Breast epithelium (tissue), 4 donors: ENCODE measurements around the gene CNTN2. TPM values are rescaled to one million over a fixed set of nuclear protein-coding genes. Genes with fewer than 3 reads are reported as not detected.

Experiments
- DNase-seq, 2 donors: peaks; one replicate each; pipeline ENCODE4 v3.0.0-alpha.2; 2019; ENCODE audit warnings: low spot score in 2 of 2
- H3K27ac ChIP-seq, 2 donors: fragments of 200-600 bp; sonication (generic) in 1 of 2; one replicate each; pipeline ENCODE4 v1.5.1; 2016 to 2019; ENCODE audit warnings: mild to moderate bottlenecking in 1 of 2
- H3K27me3 ChIP-seq, 2 donors: fragments of 200-600 bp; sonication (generic) in 1 of 2; one replicate each; pipeline versions ENCODE4 v1.5.1 to v1.6.0; 2017 to 2019; ENCODE audit warnings: control low read depth in 1 of 2, mild to moderate bottlenecking in 1 of 2
- H3K36me3 ChIP-seq: fragments of 200-600 bp; one replicate; pipeline ENCODE4 v1.5.1; 2019
- H3K4me1 ChIP-seq, 2 donors: fragments of 200-600 bp; sonication (generic); one replicate each; pipeline ENCODE4 v1.5.1; 2016 to 2019; ENCODE audit warnings: control low read depth in 1 of 2
- H3K4me3 ChIP-seq, 3 donors: fragments of 200-600 bp; sonication (generic); 1 replicate in 2 of 3; 2 replicates in 1 of 3; pipeline ENCODE4 v1.5.1; 2016 to 2019; ENCODE audit warnings: mild to moderate bottlenecking in 3 of 3, moderate library complexity in 2 of 3
- H3K9me3 ChIP-seq, 2 donors: fragments of 200-600 bp; sonication (generic) in 1 of 2; one replicate each; pipeline ENCODE4 v1.5.1; 2016 to 2019; ENCODE audit warnings: control low read depth in 1 of 2
- CTCF ChIP-seq, 3 donors: fragments of 450-650 bp; IDR thresholded peaks; one replicate each; pipeline ENCODE4 v1.5.1; 2016 to 2017; ENCODE audit warnings: antibody characterized with exemption in 3 of 3, mild to moderate bottlenecking in 3 of 3, moderate library complexity in 3 of 3
- POLR2A ChIP-seq: fragments of 450-650 bp; IDR thresholded peaks from one replicate; pipeline ENCODE4 v1.6.1; 2016; ENCODE audit warnings: antibody characterized with exemption, mild to moderate bottlenecking, moderate library complexity
- POLR2AphosphoS5 ChIP-seq, 3 donors: sonication (generic); formaldehyde crosslinking; IDR thresholded peaks; one replicate each; pipeline ENCODE4 v1.6.1; 2017; ENCODE audit warnings: antibody characterized with exemption in 3 of 3
- intact Hi-C: fragments of 100-400 bp; cut with DNase I; formaldehyde crosslinking; loops from one replicate; pipeline ENCODE4 v1.15.1; 2023; ENCODE audit warnings: low total_unique reads
- total RNA-seq, 3 donors: library from RNA; depleted of rRNA; stranded (reverse); fragments of >200 nt; gene quantifications; one replicate each; pipeline ENCODE4 v1.1.0, GENCODE V29; 2016

CNTN2 gene
- total RNA-seq, 3 donors from 2014 or later: not detected

GRCh38 chr1:205076245-205076761 is 33.3 kb downstream of the CNTN2 start:
- Histone ChIP-seq H3K4me3 (no peak overlapping the region), H3K9me3 (no peaks in the 10 kb centered on the region), H3K27ac (no peak overlapping the region), H3K27me3 (no peaks in the 10 kb centered on the region), H3K36me3 (no peaks in the 10 kb centered on the region), H3K4me1 (no peaks in the 10 kb centered on the region)
- intact Hi-C loops: no loop called here
- DNase-seq: peak in 1 of 2 donors; percentile 12
- no peak for TF ChIP-seq POLR2A
- TF ChIP-seq CTCF (IDR thresholded peaks at IDR 0.05): no peak
- no peak for TF ChIP-seq POLR2AphosphoS5 (IDR thresholded peaks at IDR 0.05)

DNA sequence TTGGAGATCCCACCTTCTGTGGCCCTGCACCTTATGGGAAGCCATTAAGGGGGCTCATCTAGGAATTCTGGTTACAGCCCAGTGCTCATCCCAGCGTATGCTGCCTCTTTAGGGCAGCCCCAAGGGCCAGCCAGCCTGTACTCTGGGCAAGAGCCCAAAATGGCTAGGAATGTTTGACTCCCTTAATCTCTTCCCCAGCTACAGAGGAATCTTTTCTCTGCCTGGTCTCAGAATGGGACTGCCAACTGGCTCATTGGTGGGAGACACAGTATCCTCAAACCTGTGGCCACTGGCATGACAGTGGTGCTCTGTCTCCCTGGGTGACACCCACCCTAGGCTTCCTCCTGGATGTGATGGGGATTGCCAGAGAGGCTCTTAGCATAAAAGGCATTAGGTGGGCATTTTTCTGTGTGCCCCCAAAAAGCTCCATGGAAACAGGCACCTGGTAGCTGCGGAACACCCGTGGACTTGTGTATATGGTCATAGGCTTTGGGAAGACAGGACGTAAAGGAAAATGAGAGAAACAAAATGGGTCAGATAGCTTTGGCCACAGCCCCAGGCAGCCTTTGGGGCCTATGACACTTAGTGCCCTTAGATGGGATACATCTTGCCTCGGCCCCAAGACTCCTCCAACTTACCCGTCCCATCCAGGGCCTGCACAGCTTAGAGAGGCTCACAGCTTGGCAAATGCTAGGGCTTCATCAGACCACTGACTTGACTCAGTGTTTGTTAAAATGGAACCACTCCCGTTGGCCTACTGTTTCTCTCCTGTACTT is 34.3 kb downstream of the CNTN2 start:
- intact Hi-C loops: no loop called here
- no peaks in the 10 kb centered on the region for H3K4me1 ChIP-seq
- no peaks in the 10 kb centered on the region for H3K9me3 ChIP-seq
- no peak for DNase-seq
- no peak overlapping the region for H3K4me3 ChIP-seq
- H3K36me3 ChIP-seq: no peaks in the 10 kb centered on the region
- no peak overlapping the region for H3K27ac ChIP-seq
- H3K27me3 ChIP-seq: no peaks in the 10 kb centered on the region
- TF ChIP-seq POLR2AphosphoS5 (IDR thresholded peaks at IDR 0.05): no peak
- TF ChIP-seq CTCF (IDR thresholded peaks at IDR 0.05): no peak
- TF ChIP-seq POLR2A: no peak

DNA sequence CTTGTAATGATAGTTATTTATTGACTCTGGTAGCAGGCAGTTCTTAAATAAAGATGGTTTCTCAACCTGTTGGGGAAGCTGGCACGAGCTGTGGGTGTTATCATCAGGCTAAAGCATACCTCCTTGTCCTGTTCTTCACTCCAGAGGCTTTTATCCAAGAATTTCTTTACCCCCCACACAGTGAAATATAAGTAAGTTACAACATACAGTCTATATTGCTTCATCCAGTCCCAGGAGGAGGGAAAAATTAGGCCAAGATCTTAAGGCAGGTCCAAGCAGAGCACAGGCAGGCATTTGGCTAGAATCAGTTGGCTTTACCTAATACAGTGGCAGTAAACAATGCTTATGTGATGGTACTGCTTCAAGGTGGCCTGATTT is 34.9 kb downstream of the CNTN2 start:
- H3K4me3 ChIP-seq: no peak overlapping the region
- H3K36me3 ChIP-seq: no peaks in the 10 kb centered on the region
- H3K9me3 ChIP-seq: no peaks in the 10 kb centered on the region
- no peak for DNase-seq
- TF ChIP-seq CTCF (IDR thresholded peaks at IDR 0.05): no peak
- intact Hi-C loops: no loop called here
- no peak overlapping the region for H3K27ac ChIP-seq
- H3K4me1 ChIP-seq: no peaks in the 10 kb centered on the region
- H3K27me3 ChIP-seq: no peaks in the 10 kb centered on the region

- H3K36me3 ChIP-seq: no peaks in the 10 kb centered on the region
- no peak overlapping the region for H3K4me3 ChIP-seq
- TF ChIP-seq POLR2AphosphoS5 (IDR thresholded peaks at IDR 0.05): no peak
- no peak for TF ChIP-seq CTCF (IDR thresholded peaks at IDR 0.05)
- no peak for TF ChIP-seq POLR2A
- H3K9me3 ChIP-seq: no peaks in the 10 kb centered on the region
- intact Hi-C loops: no loop called here
- H3K4me1 ChIP-seq: no peaks in the 10 kb centered on the region
- no peak for DNase-seq
- no peak overlapping the region for H3K27ac ChIP-seq
- H3K27me3 ChIP-seq: no peaks in the 10 kb centered on the region
Observed at GRCh38 chr1:205082431-205082830, 39.4 kb downstream of the CNTN2 start.

- H3K4me1 ChIP-seq: no peaks in the 10 kb centered on the region
- H3K4me3 ChIP-seq: no peak within 1 kb of the TSS
- TF ChIP-seq CTCF (IDR thresholded peaks at IDR 0.05): no peak
- TF ChIP-seq POLR2A: no peak
- TF ChIP-seq POLR2AphosphoS5 (IDR thresholded peaks at IDR 0.05): no peak
- H3K27ac ChIP-seq: no peak within 1 kb of the TSS
- no peak for DNase-seq
- intact Hi-C loops: no loop called here
- H3K36me3 ChIP-seq: no peaks in the 10 kb centered on the region
- H3K9me3 ChIP-seq: no peaks in the 10 kb centered on the region
- no peaks in the 10 kb centered on the region for H3K27me3 ChIP-seq
Observed at GRCh38 chr1:205084360-205084759, 41.3 kb downstream of the CNTN2 start, which contains the start of gene TMEM81. TMEM81 (minus strand) TSS chr1:205084460; CDS start chr1:205084320, 140 bp downstream.
